WI38 (cell line): Measurements from ENCODE around the gene TM9SF2.

Source experiments
- H3K4me3 ChIP-seq: 2 replicates; pipeline ENCODE4 v1.5.1; 2011; ENCODE audit warnings: low read depth, mild to moderate bottlenecking, control low read depth, low read length
- CTCF ChIP-seq: IDR thresholded peaks from 2 replicates; pipeline ENCODE4 v1.5.1; 2012; ENCODE audit warnings: low read depth, mild to moderate bottlenecking, control low read depth, low read length

The TM9SF2 gene

GRCh38 chr13:99496184-99497142 lies 4.8 kb upstream of the TM9SF2 start:
- no peak for TF ChIP-seq CTCF
- H3K4me3 ChIP-seq: peak overlapping the region; percentile 27

- peak overlapping the region; percentile 47 for H3K4me3 ChIP-seq
- TF ChIP-seq CTCF: no peak
Measured at GRCh38 chr13:99498171-99499161, 2.8 kb upstream of the TM9SF2 start.

GRCh38 chr13:99500839-99501183 lies 461 bp upstream of the TM9SF2 start:
- TF ChIP-seq CTCF: no peak
- H3K4me3 ChIP-seq: peak overlapping the region; percentile 92

GRCh38 chr13:99501848-99502301 lies 603 bp downstream of the TM9SF2 start:
- TF ChIP-seq CTCF: no peak
- peak overlapping the region; percentile 92 for H3K4me3 ChIP-seq

GRCh38 chr13:99505814-99506269 lies 4.6 kb downstream of the TM9SF2 start:
- no peak overlapping the region for H3K4me3 ChIP-seq
- no peak for TF ChIP-seq CTCF

- H3K4me3 ChIP-seq: no peak overlapping the region
- TF ChIP-seq CTCF: no peak
Measured at GRCh38 chr13:99506634-99507033, 5.4 kb downstream of the TM9SF2 start.

- no peak overlapping the region for H3K4me3 ChIP-seq
- no peak for TF ChIP-seq CTCF
Measured at GRCh38 chr13:99507054-99507453, 5.8 kb downstream of the TM9SF2 start.
